ENCODE results near the gene GPBAR1. TPM values are rescaled to one million over a fixed set of nuclear protein-coding genes. Genes with fewer than 3 reads are reported as not detected.

Gene GPBAR1
- total RNA-seq, 6 experiments from 2014 or later = 0.10 to 0.17 (median 0.12) TPM; not detected in 1

GRCh38 chr2:218230882-218231281 is 29.9 kb upstream of the GPBAR1 start:
- Mint-ChIP-seq H3K4me3 (peak overlapping the region; percentile 36), H3K27ac (peak overlapping the region; percentile 54), H3K36me3 (ENCODE audit: low read depth) (peaks cover 70% of the 10 kb centered on the region), H3K9me3 (no peaks in the 10 kb centered on the region), H3K4me1 (ENCODE audit: low read depth) (peaks cover 60% of the 10 kb centered on the region), H3K27me3 (ENCODE audit: insufficient read depth) (peaks cover 2% of the 10 kb centered on the region)
- peak; percentile 68 for TF ChIP-seq CTCF (IDR thresholded peaks at IDR 0.05)
- peak; percentile 30 for DNase-seq

GRCh38 chr2:218233543-218233942 is 27.3 kb upstream of the GPBAR1 start:
- Mint-ChIP-seq H3K36me3 (ENCODE audit: low read depth) (peaks cover 55% of the 10 kb centered on the region), H3K27me3 (ENCODE audit: insufficient read depth) (no peaks in the 10 kb centered on the region; the same call in none of the 2 replicates), H3K27ac (no peak overlapping the region), H3K9me3 (no peaks in the 10 kb centered on the region), H3K4me1 (ENCODE audit: low read depth) (peaks cover 41% of the 10 kb centered on the region), H3K4me3 (no peak overlapping the region)
- no peak for DNase-seq
- TF ChIP-seq CTCF (IDR thresholded peaks at IDR 0.05) = no peak

- DNase-seq = no peak
- H3K36me3 Mint-ChIP-seq (ENCODE audit: low read depth) = peaks cover 59% of the 10 kb centered on the region
- H3K4me3 Mint-ChIP-seq = no peak overlapping the region
- no peaks in the 10 kb centered on the region for H3K9me3 Mint-ChIP-seq
- H3K4me1 Mint-ChIP-seq (ENCODE audit: low read depth) = peaks cover 32% of the 10 kb centered on the region
- no peaks in the 10 kb centered on the region; the same call in none of the 2 replicates for H3K27me3 Mint-ChIP-seq (ENCODE audit: insufficient read depth)
- TF ChIP-seq CTCF (IDR thresholded peaks at IDR 0.05) = no peak
- H3K27ac Mint-ChIP-seq = no peak overlapping the region
These were observed 26.3 kb upstream of the GPBAR1 start for GRCh38 chr2:218234521-218234920.

- DNase-seq = no peak
- no peaks in the 10 kb centered on the region; the same call in none of the 2 replicates for H3K27me3 Mint-ChIP-seq (ENCODE audit: insufficient read depth)
- no peak for TF ChIP-seq CTCF (IDR thresholded peaks at IDR 0.05)
- H3K36me3 Mint-ChIP-seq (ENCODE audit: low read depth) = peaks cover 59% of the 10 kb centered on the region
- peaks cover 27% of the 10 kb centered on the region for H3K4me1 Mint-ChIP-seq (ENCODE audit: low read depth)
- H3K4me3 Mint-ChIP-seq = no peak overlapping the region
- no peaks in the 10 kb centered on the region for H3K9me3 Mint-ChIP-seq
- no peak overlapping the region for H3K27ac Mint-ChIP-seq
These were observed 25.8 kb upstream of the GPBAR1 start for GRCh38 chr2:218235017-218235416.

- Mint-ChIP-seq H3K4me3 (no peak overlapping the region), H3K27me3 (ENCODE audit: insufficient read depth) (no peaks in the 10 kb centered on the region; the same call in 1 of the 2 replicates), H3K27ac (no peak overlapping the region), H3K36me3 (ENCODE audit: low read depth) (peaks cover 45% of the 10 kb centered on the region), H3K4me1 (ENCODE audit: low read depth) (peaks cover 13% of the 10 kb centered on the region; the same call in 1 of the 2 replicates), H3K9me3 (no peaks in the 10 kb centered on the region)
- DNase-seq = no peak
- no peak for TF ChIP-seq CTCF (IDR thresholded peaks at IDR 0.05)
These were observed 24.0 kb upstream of the GPBAR1 start for GRCh38 chr2:218236829-218237228.

GRCh38 chr2:218238887-218239286 is 21.9 kb upstream of the GPBAR1 start:
- H3K27ac Mint-ChIP-seq = no peak overlapping the region; the same call in 1 of the 2 replicates
- H3K9me3 Mint-ChIP-seq = no peaks in the 10 kb centered on the region
- H3K36me3 Mint-ChIP-seq (ENCODE audit: low read depth) = peaks cover 33% of the 10 kb centered on the region
- H3K4me1 Mint-ChIP-seq (ENCODE audit: low read depth) = peaks cover 6% of the 10 kb centered on the region; the same call in 1 of the 2 replicates
- no peak overlapping the region for H3K4me3 Mint-ChIP-seq
- DNase-seq = no peak
- no peaks in the 10 kb centered on the region; the same call in none of the 2 replicates for H3K27me3 Mint-ChIP-seq (ENCODE audit: insufficient read depth)
- TF ChIP-seq CTCF (IDR thresholded peaks at IDR 0.05) = no peak

All from HFFc6 (cell line).